Spleen (tissue), 11 donors: Measurements from ENCODE around the gene KCNK7. TPM values are rescaled to one million over a fixed set of nuclear protein-coding genes. Genes with fewer than 3 reads are reported as not detected.

Experiments
- DNase-seq: peaks from one replicate; pipeline ENCODE4 v3.0.0-alpha.2; 2020
- H3K27ac ChIP-seq, 8 donors: fragments of 200-600 bp; sonication (generic) in 7 of 8; 1 replicate in 4 of 8; 2 replicates in 4 of 8; pipeline versions ENCODE4 v1.5.0 to v1.8.0; 2016 to 2021; ENCODE audit warnings: inconsistent platforms in 4 of 8, mild to moderate bottlenecking in 4 of 8, moderate library complexity in 1 of 8
- H3K27me3 ChIP-seq, 7 donors: fragments of 200-600 bp; sonication (generic) in 6 of 7; replicated peaks in 1 of 7; 1 replicate in 4 of 7; 2 replicates in 3 of 7; pipeline versions ENCODE4 v1.5.0 to v1.8.0; 2016 to 2021; ENCODE audit warnings: inconsistent platforms in 3 of 7, mild to moderate bottlenecking in 1 of 7
- H3K36me3 ChIP-seq, 6 donors: fragments of 200-600 bp; sonication (generic) in 5 of 6; 1 replicate in 4 of 6; 2 replicates in 2 of 6; pipeline versions ENCODE4 v1.5.0 to v1.8.0; 2016 to 2021; ENCODE audit warnings: inconsistent platforms in 2 of 6
- H3K4me1 ChIP-seq, 6 donors: fragments of 200-600 bp; sonication (generic) in 5 of 6; 1 replicate in 3 of 6; 2 replicates in 3 of 6; pipeline versions ENCODE4 v1.5.0 to v1.8.0; 2016 to 2021; ENCODE audit warnings: inconsistent platforms in 3 of 6
- H3K4me3 ChIP-seq, 8 donors: fragments of 200-600 bp; sonication (generic) in 7 of 8; 1 replicate in 4 of 8; 2 replicates in 4 of 8; pipeline versions ENCODE4 v1.5.0 to v1.8.0; 2016 to 2021; ENCODE audit warnings: inconsistent platforms in 4 of 8, mild to moderate bottlenecking in 4 of 8, moderate library complexity in 2 of 8
- H3K9me3 ChIP-seq, 8 donors: fragments of 200-600 bp; sonication (generic) in 7 of 8; 1 replicate in 4 of 8; 2 replicates in 4 of 8; pipeline versions ENCODE4 v1.5.0 to v1.8.0; 2016 to 2021; ENCODE audit warnings: inconsistent platforms in 4 of 8
- POLR2A ChIP-seq, 3 donors: fragments of 450-650 bp; IDR thresholded peaks; one replicate each; pipeline ENCODE4 v1.5.1; 2017; ENCODE audit warnings: antibody characterized with exemption in 3 of 3, mild to moderate bottlenecking in 1 of 3
- POLR2AphosphoS5 ChIP-seq, 3 donors: sonication (generic); formaldehyde crosslinking; IDR thresholded peaks; one replicate each; pipeline ENCODE4 v1.5.1; 2017; ENCODE audit warnings: antibody characterized with exemption in 3 of 3
- WGBS, 5 donors: extraction: QIAGEN DNeasy Blood & Tissue Kit in 3 of 5; methylation state at CpG; one replicate each; pipeline versions ENCODE4 v1.1.5 to v1.1.7; 2013 to 2018; 5-methylcytosine and 5-hydroxymethylcytosine counted together
- intact Hi-C: fragments of 100-400 bp; cut with DNase I; formaldehyde crosslinking; loops from one replicate; pipeline ENCODE4 v1.15.0; 2023; ENCODE audit warnings: low total_unique reads
- polyA plus RNA-seq, 3 donors: library from polyadenylated mRNA; stranded (reverse); fragments of 200-250 nt; gene quantifications; one replicate each; pipeline ENCODE4 v1.2.1, GENCODE V29; 2013
- total RNA-seq, 7 donors: library from RNA; depleted of rRNA in 3 of 7; stranded (reverse); fragments of >200 nt in 3 of 7; fragmentation: NEBNext Ultra II Directional in 4 of 7; extraction: Animal tissue kit (Norgen Biotek cat#: 25700) in 4 of 7; gene quantifications; one replicate each; pipeline versions ENCODE4 v1.1.0 to v1.2.1, GENCODE V29; 2016 to 2021
- TF ChIP-seq, protein P1 (sequence below), 11 experiments: fragments of 200-600 bp in 7 of 11; fragments of 450-650 bp in 4 of 11; sonication (generic) in 4 of 11; IDR thresholded peaks in 8 of 11; conservative IDR thresholded peaks in 3 of 11; 1 replicate in 7 of 11; 2 replicates in 4 of 11; pipeline versions ENCODE4 v1.4.0 to v1.8.0; 2016 to 2021; ENCODE audit warnings: antibody characterized with exemption in 11 of 11, inconsistent platforms in 4 of 11, mild to moderate bottlenecking in 1 of 11
- donor health status: healthy with polysubstance abuse.
- donor health status: DM: no; HTN: no; CAD: no; lungs with moderate emphysema.
- donor health status: DM: no; HTN: no; CAD: no.
- donor health status: Bipolar disorder and iron deficiency.
- donor health status: healthy.
- donor health status: DM: no; HTN: no; CAD: no.
- donor health status: DM: yes; HTN: yes; CAD: no.

The KCNK7 gene
- total and polyA plus RNA-seq, 10 donors: 0.63 to 6.2 (median 1.8) TPM

DNA sequence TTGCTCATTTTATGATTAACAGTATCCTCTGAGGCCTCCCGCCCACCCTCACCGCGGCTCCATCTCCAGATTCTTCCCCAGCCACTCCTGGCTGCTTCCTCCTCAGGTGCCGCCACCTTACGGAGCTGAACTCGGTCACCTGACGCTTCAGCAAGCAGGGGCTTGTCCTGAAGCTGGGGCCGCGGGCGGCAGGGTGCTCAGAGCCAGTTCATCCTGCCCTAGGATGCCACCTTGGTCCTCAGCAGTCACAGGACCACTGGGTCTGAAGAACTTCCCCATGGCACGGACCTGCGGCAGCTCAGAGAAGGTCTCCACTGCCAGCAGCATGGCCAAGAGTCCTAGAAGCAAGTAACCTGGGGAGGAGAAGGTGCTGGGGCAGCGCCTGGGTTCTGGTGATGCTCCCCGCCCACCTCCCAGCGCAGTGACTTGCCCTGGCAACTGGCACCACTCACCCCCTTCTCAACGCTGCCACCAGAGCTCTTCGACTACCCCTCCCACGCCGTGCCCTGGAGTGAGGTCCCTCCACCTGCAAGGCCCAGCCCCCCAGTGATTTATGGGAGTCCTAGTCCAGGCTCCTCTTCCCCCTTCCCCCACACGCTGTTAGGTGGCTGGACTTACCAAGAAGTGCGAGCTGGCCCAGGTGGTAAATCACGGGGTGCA lies 2.6 kb downstream of the KCNK7 start:
- intact Hi-C loops: no loop called here
- H3K36me3 ChIP-seq: peaks cover 3 to 77% (median 48%) of the 10 kb centered on the region in 6 donors
- peak in 1 of 3 donors; percentile 4 for TF ChIP-seq POLR2AphosphoS5 (IDR thresholded peaks at IDR 0.05)
- no peak for TF ChIP-seq POLR2A (IDR thresholded peaks at IDR 0.05)
- H3K27me3 ChIP-seq: no peaks in the 10 kb centered on the region
- H3K9me3 ChIP-seq: no peaks in the 10 kb centered on the region
- no peak for DNase-seq
- 82 to 89% (median 86%) methylated on average over 18 to 22 of the region's 22 CpGs for WGBS, 5 donors
- peak overlapping the region in 6 of 8 donors; percentile 51 to 86 (median 74) for H3K27ac ChIP-seq
- H3K4me3 ChIP-seq: no peak overlapping the region
- peaks cover 32 to 81% (median 65%) of the 10 kb centered on the region in 6 donors for H3K4me1 ChIP-seq

DNA sequence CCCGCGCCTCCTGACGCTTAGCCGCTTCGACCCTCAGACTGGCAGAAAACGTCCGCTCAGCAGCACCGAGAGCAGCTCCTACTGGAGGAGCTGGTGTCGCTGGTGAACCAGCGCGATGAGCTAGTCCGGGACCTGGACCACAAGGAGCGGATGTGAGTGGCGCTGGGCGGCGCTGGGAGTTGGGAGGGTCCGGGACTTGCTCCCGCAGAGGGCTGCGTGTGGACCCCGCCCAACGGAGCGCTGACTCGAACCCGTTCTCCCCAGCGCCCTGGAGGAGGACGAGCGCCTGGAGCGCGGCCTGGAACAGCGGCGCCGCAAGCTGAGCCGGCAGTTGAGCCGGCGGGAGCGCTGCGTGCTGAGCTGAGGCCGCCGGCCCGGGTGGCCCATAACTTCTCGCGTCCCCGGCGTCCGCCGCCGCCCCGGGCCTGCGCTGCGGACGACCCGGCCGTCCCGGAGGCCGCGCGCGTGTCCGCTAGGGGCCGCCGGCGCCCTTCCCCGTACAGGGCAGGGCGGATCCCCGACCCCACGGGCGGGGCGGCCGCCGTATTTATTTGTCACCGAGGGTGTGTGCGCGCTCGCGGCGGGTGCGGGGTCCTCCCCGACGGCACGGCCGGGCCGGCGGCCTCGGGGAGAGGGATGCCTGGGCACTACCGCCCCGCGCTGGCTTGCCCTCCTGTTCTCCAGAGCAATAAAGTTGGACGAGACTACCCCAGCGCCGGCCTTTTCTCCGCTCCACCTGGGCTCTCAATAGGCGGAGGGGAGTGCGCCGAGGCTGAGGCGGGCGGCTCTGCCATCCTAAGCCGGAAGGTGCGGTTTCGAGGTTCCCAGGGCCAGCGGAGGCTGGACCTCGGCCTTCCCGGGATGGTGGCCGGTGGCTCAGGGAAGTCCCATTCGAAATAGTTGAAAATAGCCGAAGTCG lies 3.4 kb downstream of the KCNK7 start:
- no peak for TF ChIP-seq POLR2A (IDR thresholded peaks at IDR 0.05)
- TF ChIP-seq, protein P1, sequence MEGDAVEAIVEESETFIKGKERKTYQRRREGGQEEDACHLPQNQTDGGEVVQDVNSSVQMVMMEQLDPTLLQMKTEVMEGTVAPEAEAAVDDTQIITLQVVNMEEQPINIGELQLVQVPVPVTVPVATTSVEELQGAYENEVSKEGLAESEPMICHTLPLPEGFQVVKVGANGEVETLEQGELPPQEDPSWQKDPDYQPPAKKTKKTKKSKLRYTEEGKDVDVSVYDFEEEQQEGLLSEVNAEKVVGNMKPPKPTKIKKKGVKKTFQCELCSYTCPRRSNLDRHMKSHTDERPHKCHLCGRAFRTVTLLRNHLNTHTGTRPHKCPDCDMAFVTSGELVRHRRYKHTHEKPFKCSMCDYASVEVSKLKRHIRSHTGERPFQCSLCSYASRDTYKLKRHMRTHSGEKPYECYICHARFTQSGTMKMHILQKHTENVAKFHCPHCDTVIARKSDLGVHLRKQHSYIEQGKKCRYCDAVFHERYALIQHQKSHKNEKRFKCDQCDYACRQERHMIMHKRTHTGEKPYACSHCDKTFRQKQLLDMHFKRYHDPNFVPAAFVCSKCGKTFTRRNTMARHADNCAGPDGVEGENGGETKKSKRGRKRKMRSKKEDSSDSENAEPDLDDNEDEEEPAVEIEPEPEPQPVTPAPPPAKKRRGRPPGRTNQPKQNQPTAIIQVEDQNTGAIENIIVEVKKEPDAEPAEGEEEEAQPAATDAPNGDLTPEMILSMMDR (IDR thresholded peaks at IDR 0.05 in 8 of 11, conservative IDR thresholded peaks at IDR 0.05 in 3 of 11): peak in 4 of 11 experiments; percentile 16 to 21 (median 17)
- TF ChIP-seq POLR2AphosphoS5 (IDR thresholded peaks at IDR 0.05): peak; percentile 48 to 80 (median 75)
- Histone ChIP-seq H3K4me3 (peak overlapping the region in 2 of 8 donors; percentile 13 to 38), H3K36me3 (peaks cover 3 to 75% (median 43%) of the 10 kb centered on the region in 6 donors), H3K4me1 (peaks cover 40 to 89% (median 72%) of the 10 kb centered on the region in 6 donors), H3K27ac (peak overlapping the region in 6 of 8 donors; percentile 51 to 86 (median 74)), H3K9me3 (no peaks in the 10 kb centered on the region), H3K27me3 (no peaks in the 10 kb centered on the region)
- intact Hi-C loops: no loop called here
- WGBS, 5 donors: 69 to 88% (median 80%) methylated on average over 44 to 106 of the region's 106 CpGs
- peak; percentile 85 for DNase-seq

DNA sequence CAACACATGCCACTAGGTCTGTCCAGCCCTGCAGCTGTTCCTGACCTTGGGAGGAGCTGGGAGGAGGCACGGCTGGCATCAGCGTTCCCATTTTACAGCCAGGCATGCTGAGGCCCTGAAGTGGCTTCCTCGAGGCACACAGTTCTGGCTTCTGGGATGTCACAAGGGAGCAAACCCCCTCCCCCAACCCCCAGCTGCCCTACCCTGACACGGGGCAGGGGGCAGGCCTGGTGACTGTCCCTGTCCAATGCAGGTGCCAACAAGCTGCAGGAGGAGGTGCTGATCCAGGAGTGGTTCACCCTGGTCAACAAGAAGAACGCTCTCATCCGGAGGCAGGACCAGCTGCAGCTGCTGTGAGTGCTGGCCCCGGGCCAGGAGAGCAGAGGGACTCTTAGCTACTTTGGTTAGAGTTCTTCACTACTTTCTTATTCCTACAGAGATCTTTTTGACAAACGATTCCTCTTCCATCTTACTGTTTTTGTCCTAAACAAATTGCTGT lies 5.3 kb downstream of the KCNK7 start:
- no peak for DNase-seq
- TF ChIP-seq POLR2A (IDR thresholded peaks at IDR 0.05): no peak
- TF ChIP-seq POLR2AphosphoS5 (IDR thresholded peaks at IDR 0.05): peak in 2 of 3 donors; percentile 23 to 60
- TF ChIP-seq, protein P1 (IDR thresholded peaks at IDR 0.05 in 8 of 11, conservative IDR thresholded peaks at IDR 0.05 in 3 of 11): no peak
- H3K27me3 ChIP-seq: no peaks in the 10 kb centered on the region
- peaks cover 3 to 84% (median 56%) of the 10 kb centered on the region in 6 donors for H3K36me3 ChIP-seq
- peak overlapping the region in 5 of 8 donors; percentile 74 to 92 (median 86) for H3K27ac ChIP-seq
- WGBS, 5 donors: 35 to 67% (median 59%) methylated on average over 4 to 8 of the region's 8 CpGs
- intact Hi-C loops: no loop called here
- H3K4me3 ChIP-seq: no peak overlapping the region
- H3K9me3 ChIP-seq: no peaks in the 10 kb centered on the region
- H3K4me1 ChIP-seq: peaks cover 57 to 99% (median 86%) of the 10 kb centered on the region in 6 donors

DNA sequence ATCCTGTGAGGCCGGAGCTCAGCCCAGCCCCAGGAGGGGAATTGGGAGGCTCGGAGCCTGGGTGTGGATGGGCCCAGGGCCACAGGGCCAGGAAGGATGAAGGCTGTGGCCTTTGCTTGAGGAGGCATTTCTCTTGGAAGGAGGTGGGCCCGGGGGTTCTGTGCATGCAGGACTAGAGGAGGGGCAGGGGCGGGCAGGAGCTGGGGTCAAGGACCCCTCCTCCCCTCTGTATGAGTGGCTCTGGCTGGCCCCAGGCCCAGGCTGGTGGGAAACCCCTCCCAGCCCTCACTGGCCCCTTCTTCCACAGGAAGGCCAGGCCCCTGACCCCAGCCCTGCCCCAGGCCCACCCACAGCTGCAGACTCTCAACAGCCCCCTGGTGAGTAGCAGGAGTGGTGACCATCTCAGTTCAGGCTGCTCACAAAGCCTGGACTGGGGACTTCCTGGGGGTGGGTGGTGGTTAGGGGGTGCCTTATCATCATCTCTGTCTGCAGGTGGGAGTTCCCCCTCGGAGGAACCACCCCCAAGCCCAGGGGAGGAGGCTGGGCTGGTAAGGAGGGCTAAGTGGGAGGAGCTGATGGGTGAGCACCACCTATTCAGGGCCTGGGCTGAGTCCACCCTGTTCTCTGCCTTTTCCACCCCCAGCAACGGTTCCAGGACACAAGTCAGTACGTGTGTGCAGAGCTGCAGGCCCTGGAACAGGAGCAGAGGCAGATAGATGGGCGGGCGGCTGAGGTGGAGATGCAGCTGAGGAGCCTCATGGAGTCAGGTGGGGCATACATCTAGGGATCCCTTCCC lies 6.0 kb downstream of the KCNK7 start:
- H3K4me3 ChIP-seq: no peak overlapping the region
- 58 to 74% (median 68%) methylated on average over 5 to 9 of the region's 9 CpGs for WGBS, 5 donors
- TF ChIP-seq POLR2AphosphoS5 (IDR thresholded peaks at IDR 0.05): peak; percentile 2 to 75 (median 47)
- TF ChIP-seq, protein P1 (IDR thresholded peaks at IDR 0.05 in 8 of 11, conservative IDR thresholded peaks at IDR 0.05 in 3 of 11): no peak
- no peaks in the 10 kb centered on the region for H3K27me3 ChIP-seq
- H3K9me3 ChIP-seq: no peaks in the 10 kb centered on the region
- peak overlapping the region in 6 of 8 donors; percentile 43 to 92 (median 85) for H3K27ac ChIP-seq
- intact Hi-C loops: loop anchor here (5.0 kb wide), 1 partner anchor 47 kb away; no protein-coding TSS in a partner anchor
- peaks cover 3 to 90% (median 60%) of the 10 kb centered on the region in 6 donors for H3K36me3 ChIP-seq
- H3K4me1 ChIP-seq: peaks cover 53 to 96% (median 80%) of the 10 kb centered on the region in 6 donors
- DNase-seq: peak; percentile 85
